Peyer's patch (tissue), 4 donors: ENCODE results near the gene GPS1. TPM values are rescaled to one million over a fixed set of nuclear protein-coding genes. Genes with fewer than 3 reads are reported as not detected.

Experiments
- DNase-seq, 3 donors: peaks; one replicate each; pipeline ENCODE4 v3.0.0-alpha.2; 2017 to 2019
- H3K27ac ChIP-seq, 4 donors: fragments of 200-600 bp; sonication (generic); one replicate each; pipeline ENCODE4 v1.5.1; 2016 to 2019
- H3K27me3 ChIP-seq, 2 donors: fragments of 200-600 bp; sonication (generic); one replicate each; pipeline ENCODE4 v1.5.1; 2019
- H3K36me3 ChIP-seq, 3 donors: fragments of 200-600 bp; sonication (generic); one replicate each; pipeline ENCODE4 v1.5.1; 2016 to 2019
- H3K4me1 ChIP-seq, 4 donors: fragments of 200-600 bp; sonication (generic); one replicate each; pipeline ENCODE4 v1.5.1; 2016 to 2019
- H3K4me3 ChIP-seq, 4 donors: fragments of 200-600 bp; sonication (generic); 1 replicate in 3 of 4; 2 replicates in 1 of 4; pipeline ENCODE4 v1.5.1; 2016 to 2019; ENCODE audit warnings: mild to moderate bottlenecking in 1 of 4
- H3K9me3 ChIP-seq, 4 donors: fragments of 200-600 bp; sonication (generic); one replicate each; pipeline ENCODE4 v1.5.1; 2016 to 2019; ENCODE audit warnings: mild to moderate bottlenecking in 1 of 4
- CTCF ChIP-seq, 6 experiments: fragments of 450-650 bp in 4 of 6; fragments of 200-600 bp in 2 of 6; sonication (generic) in 1 of 6; IDR thresholded peaks; one replicate each; pipeline ENCODE4 v1.5.1; 2017 to 2019; ENCODE audit warnings: antibody characterized with exemption in 6 of 6, mild to moderate bottlenecking in 3 of 6, moderate library complexity in 1 of 6
- POLR2A ChIP-seq, 2 donors: fragments of 450-650 bp; IDR thresholded peaks; one replicate each; pipeline ENCODE4 v1.5.1; 2017; ENCODE audit warnings: antibody characterized with exemption in 2 of 2, mild to moderate bottlenecking in 2 of 2, moderate library complexity in 2 of 2
- total RNA-seq, 4 donors: library from RNA; depleted of rRNA; stranded (reverse); fragments of >200 nt; gene quantifications; one replicate each; pipeline ENCODE4 v1.1.0, GENCODE V29; 2016

GPS1 gene
- total RNA-seq, 4 donors from 2014 or later: 69.2 to 138 (median 88.5) TPM

DNA sequence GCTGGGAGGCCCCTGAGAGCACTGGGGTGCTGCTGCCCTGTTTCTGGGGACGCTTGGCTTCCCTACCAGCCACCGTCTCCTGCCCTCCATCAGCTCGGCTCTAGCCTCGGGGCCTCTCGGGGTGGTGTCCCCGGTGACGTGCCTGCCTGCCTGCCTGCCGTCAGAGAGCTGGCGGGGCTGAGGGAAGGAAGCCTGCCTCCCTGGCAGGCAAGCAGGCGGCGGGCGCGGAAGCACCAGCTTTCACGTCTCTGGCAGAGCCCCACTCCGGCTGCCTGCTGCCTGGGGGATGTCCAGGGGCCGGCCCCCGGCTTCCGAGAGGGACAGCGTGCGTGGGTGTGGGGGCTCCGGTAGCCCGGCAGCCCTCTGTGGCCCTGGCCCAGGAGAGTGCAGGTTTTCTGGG, 38.4 kb upstream of the GPS1 start:
- Histone ChIP-seq H3K27me3 (no peaks in the 10 kb centered on the region), H3K27ac (peak overlapping the region in 2 of 4 donors; percentile 43 to 54), H3K9me3 (no peaks in the 10 kb centered on the region), H3K36me3 (peaks cover 0 to 5% (median 0%) of the 10 kb centered on the region in 3 donors), H3K4me1 (no peaks in the 10 kb centered on the region), H3K4me3 (no peak overlapping the region)
- DNase-seq: no peak
- TF ChIP-seq POLR2A (IDR thresholded peaks at IDR 0.05): no peak
- TF ChIP-seq CTCF (IDR thresholded peaks at IDR 0.05): no peak

DNA sequence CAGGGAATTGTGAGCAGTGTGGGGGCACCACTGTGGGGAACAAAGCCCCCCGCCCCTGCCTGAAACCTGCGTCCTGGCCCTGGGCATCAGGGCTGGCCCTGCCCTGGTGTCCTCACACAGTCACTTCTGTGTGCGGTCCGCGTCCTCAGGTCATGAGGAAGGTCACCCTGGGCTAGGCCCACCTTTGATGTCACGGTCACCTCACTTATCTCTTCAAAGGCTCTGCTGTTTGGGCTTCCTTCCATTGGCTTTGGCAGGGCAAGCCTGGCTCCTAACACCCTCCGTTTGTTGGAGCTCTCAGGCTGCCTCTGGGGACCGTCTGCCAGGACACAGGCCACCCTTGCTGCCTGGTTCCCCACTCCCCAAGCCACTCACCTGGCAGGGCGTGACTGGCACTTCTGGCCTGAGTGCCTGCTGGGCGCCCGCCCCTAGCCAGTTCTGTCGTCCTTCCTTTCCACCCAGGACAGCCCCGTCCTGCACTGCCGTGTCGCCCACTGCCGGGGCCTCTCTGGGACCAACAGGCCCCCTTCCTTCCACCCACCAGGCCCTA, 37.9 kb upstream of the GPS1 start:
- H3K36me3 ChIP-seq: peaks cover 0 to 10% (median 0%) of the 10 kb centered on the region in 3 donors
- H3K9me3 ChIP-seq: no peaks in the 10 kb centered on the region
- no peak for TF ChIP-seq CTCF (IDR thresholded peaks at IDR 0.05)
- no peak for TF ChIP-seq POLR2A (IDR thresholded peaks at IDR 0.05)
- no peak overlapping the region for H3K4me3 ChIP-seq
- H3K27ac ChIP-seq: peak overlapping the region in 1 of 4 donors; percentile 54
- H3K4me1 ChIP-seq: no peaks in the 10 kb centered on the region
- H3K27me3 ChIP-seq: no peaks in the 10 kb centered on the region
- DNase-seq: no peak

- no peaks in the 10 kb centered on the region for H3K9me3 ChIP-seq
- TF ChIP-seq POLR2A (IDR thresholded peaks at IDR 0.05) (no peak), CTCF (IDR thresholded peaks at IDR 0.05) (peak in 2 of 6 experiments; percentile 22 to 31)
- H3K4me1 ChIP-seq: peaks cover 0 to under 1% (median 0%) of the 10 kb centered on the region in 4 donors
- H3K27ac ChIP-seq: no peak overlapping the region
- no peaks in the 10 kb centered on the region for H3K27me3 ChIP-seq
- no peak for DNase-seq
- peaks cover 0 to 14% (median 0%) of the 10 kb centered on the region in 3 donors for H3K36me3 ChIP-seq
- no peak overlapping the region for H3K4me3 ChIP-seq
Observed at GRCh38 chr17:82014432-82014831, 37.3 kb upstream of the GPS1 start.

DNA sequence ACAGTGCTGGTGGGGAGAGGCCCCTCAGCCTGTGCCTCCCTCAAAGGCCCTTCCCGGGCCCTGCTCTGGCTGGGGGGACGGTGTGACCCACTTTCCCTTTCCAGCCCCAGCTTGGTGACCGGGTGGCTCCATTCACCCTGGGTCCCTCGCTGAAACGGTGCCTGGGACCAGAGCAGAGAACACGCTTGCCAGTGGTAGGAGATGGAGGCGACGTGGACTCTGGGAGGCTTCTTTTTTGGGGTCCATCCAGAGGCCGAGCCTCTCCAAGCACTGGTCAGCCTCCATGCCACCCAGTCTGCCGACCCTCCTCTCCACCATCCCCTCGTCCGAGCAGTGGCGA, 36.8 kb upstream of the GPS1 start:
- peaks cover 0 to 5% (median 0%) of the 10 kb centered on the region in 4 donors for H3K4me1 ChIP-seq
- H3K27ac ChIP-seq: no peak overlapping the region
- no peak for DNase-seq
- H3K27me3 ChIP-seq: no peaks in the 10 kb centered on the region
- H3K36me3 ChIP-seq: peaks cover 0 to 14% (median 0%) of the 10 kb centered on the region in 3 donors
- TF ChIP-seq CTCF (IDR thresholded peaks at IDR 0.05) (no peak), POLR2A (IDR thresholded peaks at IDR 0.05) (no peak)
- H3K4me3 ChIP-seq: no peak overlapping the region
- no peaks in the 10 kb centered on the region for H3K9me3 ChIP-seq

DNA sequence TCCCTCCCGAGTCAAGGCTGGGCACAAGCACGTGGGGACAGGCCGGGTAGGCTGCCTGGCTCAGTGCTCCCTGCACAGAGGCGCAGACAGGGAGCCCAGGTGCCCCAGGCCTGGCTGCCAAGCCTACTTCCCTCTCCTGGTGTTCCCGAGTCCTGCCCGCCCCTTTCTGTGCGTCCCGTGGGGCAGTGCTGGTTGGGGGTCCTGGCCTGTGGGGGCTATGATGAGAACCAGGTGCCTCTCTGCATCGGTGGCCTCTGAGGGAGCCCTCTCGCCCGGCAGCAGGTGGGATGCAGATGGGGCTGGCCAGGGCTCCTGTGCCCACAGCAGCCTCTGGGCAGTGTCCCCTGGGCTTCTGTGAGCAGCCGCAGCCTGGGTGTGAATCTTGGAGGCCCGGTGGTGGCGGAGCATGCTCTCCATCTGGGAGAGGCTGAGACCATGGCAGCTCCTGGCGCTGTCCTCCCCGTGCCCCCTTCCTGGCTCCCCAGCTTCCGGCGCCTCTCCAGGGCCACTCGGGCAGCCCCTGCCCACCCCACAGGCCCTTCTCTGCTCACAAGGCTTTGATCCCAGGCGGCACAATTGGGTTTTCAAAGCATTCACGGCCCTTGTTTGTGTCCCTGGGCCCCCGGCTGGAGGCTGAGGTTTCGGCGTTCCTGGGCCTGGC, 36.3 kb upstream of the GPS1 start:
- H3K27me3 ChIP-seq: no peaks in the 10 kb centered on the region
- DNase-seq: no peak
- peaks cover 0 to 14% (median 0%) of the 10 kb centered on the region in 3 donors for H3K36me3 ChIP-seq
- TF ChIP-seq POLR2A (IDR thresholded peaks at IDR 0.05): no peak
- no peak for TF ChIP-seq CTCF (IDR thresholded peaks at IDR 0.05)
- H3K4me1 ChIP-seq: peaks cover 0 to 10% (median 0%) of the 10 kb centered on the region in 4 donors
- H3K27ac ChIP-seq: no peak overlapping the region
- no peak overlapping the region for H3K4me3 ChIP-seq
- no peaks in the 10 kb centered on the region for H3K9me3 ChIP-seq
